HEK293 (cell line): Measurements from ENCODE around the gene CNKSR3.

Source experiments
- CTCF ChIP-seq: fragments of 450-650 bp; formaldehyde crosslinking; IDR thresholded peaks from 2 replicates; pipeline ENCODE4 v1.5.1; 2016; ENCODE audit warnings: missing biosample characterization, missing genetic modification characterization
- MEIS1 ChIP-seq: sonication (generic); formaldehyde crosslinking; IDR thresholded peaks from 2 replicates; pipeline ENCODE4 v1.8.1; 2022; ENCODE audit warnings: missing genetic modification reagents, mild to moderate bottlenecking, borderline replicate concordance
- ZIC2 ChIP-seq: fragments of 450-650 bp; formaldehyde crosslinking; IDR thresholded peaks from 2 replicates; pipeline ENCODE4 v1.5.1; 2016; ENCODE audit warnings: missing biosample characterization, missing genetic modification characterization
- ZNF354C ChIP-seq: fragments of 450-650 bp; formaldehyde crosslinking; IDR thresholded peaks from 2 replicates; pipeline ENCODE4 v1.5.1; 2016; ENCODE audit warnings: missing biosample characterization, missing genetic modification characterization, low read depth, borderline replicate concordance
- ZNF623 ChIP-seq: fragments of 450-650 bp; formaldehyde crosslinking; IDR thresholded peaks from 2 replicates; pipeline ENCODE4 v1.5.1; 2016; ENCODE audit warnings: missing biosample characterization, missing genetic modification characterization

- TF ChIP-seq CTCF (tag by site-specific recombination), result no peak
- TF ChIP-seq ZNF623 (tag by site-specific recombination), result no peak
- no peak for TF ChIP-seq ZIC2
- TF ChIP-seq MEIS1 (CRISPR knock-in tag), result no peak
- no peak for TF ChIP-seq ZNF354C (tag by site-specific recombination)
These were observed 33.1 kb upstream of the CNKSR3 start for GRCh38 chr6:154543628-154544027.
